HG02852 (cell line): ENCODE data around the gene PHF23.

Experiments
- ATAC-seq: cut with Tn5 transposase; IDR thresholded peaks from one replicate; pipeline ENCODE4 v1.9.1; 2021; ENCODE audit warnings: mild to moderate bottlenecking, moderate library complexity; ENCODE audit not compliant: unreplicated experiment

Gene PHF23

DNA sequence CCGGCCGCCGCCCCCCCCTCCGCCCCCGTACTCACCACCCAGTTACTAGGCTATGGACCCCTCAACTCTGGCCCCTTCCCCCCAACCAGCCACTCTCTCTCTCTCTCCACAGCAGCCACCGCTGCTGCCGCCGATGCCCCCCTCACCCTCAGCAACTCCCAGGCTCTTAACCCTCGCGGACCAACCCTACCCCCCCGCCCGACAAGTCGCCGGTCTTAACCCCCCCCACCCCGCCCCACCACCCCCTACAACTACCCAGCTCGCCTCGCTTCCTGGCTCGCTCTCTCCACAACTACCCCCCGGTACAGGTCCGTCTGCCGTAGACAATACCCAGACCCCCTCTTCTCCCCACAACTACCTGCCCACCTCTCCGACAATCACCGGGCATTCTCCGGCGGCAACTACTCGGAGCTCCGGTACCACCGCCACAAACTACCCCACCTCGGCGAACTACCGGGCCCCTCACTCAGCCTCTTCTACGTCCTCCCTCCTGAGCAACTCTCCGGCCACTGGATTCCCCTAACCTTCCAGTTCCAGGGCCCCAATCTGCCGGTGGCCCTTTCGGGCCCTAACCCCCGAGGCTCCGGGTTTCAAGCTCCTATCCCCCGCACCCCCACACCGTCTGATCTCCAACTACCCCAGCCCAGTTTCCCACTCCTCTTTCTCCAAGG, 702 bp downstream of the PHF23 start:
- ATAC-seq = no peak

- no peak for ATAC-seq
Observed at GRCh38 chr17:7237761-7238419, 1.4 kb downstream of the PHF23 start.

DNA sequence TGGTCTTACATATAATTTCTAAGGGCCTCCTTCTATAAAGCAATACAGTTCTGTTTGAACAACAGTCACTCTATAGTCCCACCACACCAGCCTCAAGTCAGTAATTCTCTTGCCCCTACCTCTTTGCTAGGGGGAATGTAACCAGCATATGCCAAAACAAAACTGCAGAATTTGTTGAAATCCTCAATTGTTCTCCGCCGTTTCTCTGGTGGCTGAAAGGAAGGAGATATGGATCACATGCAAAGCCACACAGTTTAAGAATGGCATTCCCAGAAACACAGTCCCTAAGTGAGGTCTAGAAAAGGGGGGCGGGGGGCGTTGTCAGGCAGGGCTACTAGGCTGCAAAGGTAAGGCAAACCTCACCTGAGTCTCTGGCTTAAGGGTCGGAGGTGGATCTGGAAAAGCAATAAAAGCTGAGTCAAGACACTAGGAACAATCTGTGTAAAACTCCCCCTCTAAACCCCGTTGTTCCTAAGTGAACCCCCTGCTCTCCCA, 1.9 kb downstream of the PHF23 start:
- no peak for ATAC-seq

DNA sequence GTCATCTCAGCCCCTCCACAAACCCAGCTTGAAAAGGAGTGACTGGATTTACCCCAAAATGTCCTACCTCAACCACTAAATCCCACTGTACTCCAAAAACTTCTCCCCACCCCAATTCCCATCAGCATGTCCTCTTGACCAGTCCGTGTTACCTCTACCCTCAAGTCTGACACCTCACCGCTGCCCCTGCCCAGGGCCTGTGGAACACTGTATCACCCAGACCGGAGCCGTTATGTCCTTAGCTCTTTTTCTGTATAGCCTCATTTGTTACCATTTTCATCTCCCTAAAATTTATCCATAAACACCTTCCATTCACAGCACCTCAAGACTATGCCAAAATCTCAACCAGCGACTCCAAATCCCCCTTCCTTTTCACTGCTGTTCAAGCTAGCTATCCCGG, 2.4 kb downstream of the PHF23 start:
- no peak for ATAC-seq

DNA sequence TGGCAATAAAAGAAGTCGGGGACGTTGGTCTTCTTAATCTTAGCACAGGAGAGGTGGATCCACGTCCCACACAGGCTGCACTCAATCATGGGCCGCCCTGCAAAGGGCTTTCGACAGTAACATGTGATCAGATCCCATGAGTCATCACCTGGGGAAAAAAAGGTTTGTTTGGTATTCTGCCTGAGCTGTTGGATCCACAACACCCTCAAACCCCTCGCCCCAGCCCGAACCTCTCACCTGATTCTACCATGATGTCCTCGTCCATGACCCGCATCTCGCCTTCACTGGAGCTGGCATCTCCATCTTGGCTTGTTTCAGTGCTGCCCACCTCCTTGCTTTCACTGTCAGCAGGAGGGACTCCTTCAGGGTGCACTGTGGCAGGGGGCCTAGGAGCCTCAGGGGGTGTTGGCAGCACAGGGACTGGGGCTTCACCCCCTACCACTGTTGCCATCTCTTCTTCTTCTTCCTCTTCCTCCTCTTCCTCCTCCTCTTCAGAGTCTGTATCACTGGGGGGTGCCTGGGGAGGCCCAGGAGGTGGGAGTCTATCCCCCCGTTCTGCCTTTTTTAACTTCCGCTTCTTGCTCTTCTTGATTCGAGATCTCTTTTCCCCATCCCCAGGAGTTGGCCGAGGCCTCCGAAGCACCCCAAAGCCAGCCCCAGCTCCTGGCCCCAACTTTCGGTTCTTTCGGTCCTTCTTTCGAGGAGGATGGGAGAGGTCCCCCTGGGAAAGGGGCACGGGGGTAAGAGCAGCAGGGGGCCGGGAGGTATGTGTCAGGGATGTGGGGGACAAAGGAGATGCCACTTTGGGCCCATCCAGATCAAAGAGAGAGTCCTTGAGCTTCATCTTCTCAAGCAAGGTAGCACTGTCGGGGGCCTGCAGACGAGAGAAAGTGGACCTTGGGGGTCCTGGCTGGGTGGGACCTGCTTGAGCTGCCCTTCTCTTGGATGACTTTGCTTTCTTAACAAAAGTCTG, 3.3 kb downstream of the PHF23 start:
- no peak for ATAC-seq

GRCh38 chr17:7234083-7234951, 4.9 kb downstream of the PHF23 start, which contains the start of gene DVL2:
Gene DVL2 (minus strand): TSS chr17:7234517. CDS start chr17:7234262, 255 bp downstream.
- ATAC-seq = peak; percentile 60

- ATAC-seq = no peak
Observed at GRCh38 chr17:7233701-7234082, 5.6 kb downstream of the PHF23 start.

- no peak for ATAC-seq
Observed at GRCh38 chr17:7232114-7232513, 7.1 kb downstream of the PHF23 start.

DNA sequence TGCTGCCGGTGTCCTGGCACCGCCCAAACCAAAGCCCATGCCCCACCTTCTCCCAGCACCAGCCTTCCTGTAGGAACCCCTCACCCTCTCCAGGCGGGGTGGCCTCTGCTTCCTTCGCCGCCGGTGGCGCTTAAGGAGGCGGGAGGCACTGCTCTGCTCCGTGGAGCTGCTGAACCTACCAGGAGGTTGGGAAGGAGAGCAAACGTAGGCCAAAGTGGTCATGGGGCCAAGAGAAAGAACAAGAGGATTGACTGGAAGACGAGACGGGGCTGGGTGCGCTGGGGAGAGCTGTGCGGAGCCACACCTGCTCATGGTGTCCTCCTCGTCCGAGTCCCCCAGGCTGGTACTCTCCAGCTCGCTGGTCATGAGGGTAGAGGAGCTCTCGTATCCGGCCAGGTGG, 9.8 kb downstream of the PHF23 start:
- no peak for ATAC-seq

DNA sequence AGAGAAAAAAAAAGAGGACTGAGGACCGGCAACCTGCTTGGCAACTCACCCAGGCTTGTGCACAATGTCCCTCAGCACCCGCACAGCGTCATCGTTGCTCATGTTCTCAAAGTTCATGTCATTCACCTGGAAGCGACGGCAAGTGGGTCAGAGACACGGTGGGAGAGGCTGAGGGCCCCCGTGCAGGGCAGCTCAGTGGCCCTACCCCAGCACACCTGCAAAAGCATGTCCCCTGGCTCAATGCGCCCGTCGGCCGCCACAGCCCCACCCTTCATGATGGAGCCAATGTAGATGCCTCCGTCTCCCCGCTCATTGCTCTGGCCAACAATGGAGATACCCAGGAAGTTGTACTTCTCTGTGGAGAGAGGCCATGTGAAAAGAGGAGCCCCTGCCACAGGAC, 10.3 kb downstream of the PHF23 start:
- ATAC-seq = no peak

DNA sequence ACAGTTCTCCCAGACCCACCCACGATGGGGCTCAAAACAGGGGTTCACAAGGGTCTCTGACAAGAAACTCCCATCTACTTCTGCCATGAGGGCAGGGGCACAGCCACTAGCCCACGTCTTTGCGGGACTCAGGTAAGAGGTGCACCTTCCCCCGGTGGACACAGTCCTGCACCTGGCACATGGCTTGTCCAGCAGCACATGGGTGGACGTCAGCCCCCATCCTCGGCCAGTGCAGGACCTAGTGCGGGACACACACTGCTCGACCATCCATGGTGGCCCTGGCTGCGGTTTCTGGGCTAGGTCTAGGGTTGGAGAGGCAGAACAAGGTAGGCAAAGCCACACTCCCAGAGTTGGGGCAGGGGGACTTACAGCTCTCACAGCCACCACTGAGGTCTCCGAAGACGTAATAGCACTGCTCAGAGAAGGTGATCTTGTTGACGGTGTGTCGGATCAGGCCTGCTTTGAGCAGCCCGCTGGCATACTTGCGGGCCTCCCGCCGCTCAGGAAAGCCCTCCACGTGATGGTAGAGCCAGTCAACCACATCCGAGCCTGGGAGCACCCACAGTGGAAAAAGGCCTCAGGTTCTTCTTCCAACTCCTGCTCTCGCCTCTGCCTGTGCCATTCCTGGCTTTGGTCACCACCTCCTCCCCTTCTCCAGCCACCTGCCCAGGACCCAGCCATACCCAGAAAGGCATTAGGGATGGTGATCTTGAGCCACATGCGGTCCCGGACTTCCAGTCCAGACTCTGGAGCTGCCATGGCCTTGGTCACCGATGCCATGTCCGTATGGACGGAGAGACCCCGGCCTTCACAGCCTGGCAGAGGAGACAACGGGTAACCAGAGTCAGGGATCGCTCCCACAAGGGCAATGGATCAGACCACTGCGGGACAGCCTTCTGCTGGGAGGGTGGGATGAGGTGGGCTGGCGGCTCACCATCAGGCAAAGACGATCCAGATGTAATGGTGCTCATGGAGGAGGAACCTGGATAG, 12.2 kb downstream of the PHF23 start:
- no peak for ATAC-seq

DNA sequence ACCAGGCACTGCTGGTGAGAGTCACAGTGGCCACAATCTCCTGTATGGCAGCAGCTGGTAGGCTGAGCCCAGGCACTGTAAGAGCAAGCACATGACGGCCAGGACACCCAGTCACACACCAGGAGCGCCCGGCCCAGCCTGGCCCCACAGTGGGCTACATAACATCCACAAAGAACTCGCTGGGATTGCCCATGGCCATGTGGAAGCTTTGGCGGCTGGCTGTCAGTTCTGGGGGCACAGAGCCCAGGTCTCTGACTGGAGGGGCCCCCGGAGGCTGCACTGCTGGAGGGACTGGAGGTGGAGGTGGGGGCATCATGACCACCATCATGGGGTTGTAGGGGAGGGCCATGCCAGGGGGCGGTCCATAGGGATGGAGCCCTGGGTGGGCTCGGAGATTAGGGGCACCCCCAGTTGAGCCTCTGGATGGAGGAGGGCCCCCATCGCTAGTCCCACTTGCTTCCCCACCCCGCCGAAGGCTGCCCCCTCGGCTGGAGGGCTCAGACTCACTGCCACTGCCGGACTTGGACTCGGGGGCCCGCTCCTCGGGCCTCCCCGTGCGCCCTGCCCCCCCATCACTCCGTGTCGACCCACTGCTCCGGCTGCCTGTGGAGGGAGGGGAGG, 13.4 kb downstream of the PHF23 start:
- ATAC-seq = no peak

- no peak for ATAC-seq
Observed at GRCh38 chr17:7224661-7225111, 14.6 kb downstream of the PHF23 start.

DNA sequence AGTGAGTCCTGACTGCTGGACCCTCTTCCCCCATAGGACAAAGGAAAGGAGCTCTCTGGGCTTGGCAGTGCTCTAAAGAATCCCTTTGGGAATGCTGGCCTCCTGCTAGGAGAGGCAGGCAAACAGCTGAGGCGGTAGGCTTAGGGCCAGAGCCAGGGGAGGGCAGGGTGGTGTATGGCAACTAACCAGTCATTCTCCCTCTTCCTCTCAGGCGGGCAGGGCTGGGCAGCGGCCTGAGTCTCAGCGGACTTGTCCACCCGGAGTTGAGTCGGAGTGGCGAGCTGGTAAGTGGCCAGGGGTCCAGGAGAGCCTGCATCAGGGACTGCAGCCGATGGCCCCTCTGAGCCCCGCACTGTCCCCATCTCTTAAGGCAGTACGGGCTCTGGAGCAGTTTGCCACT, 15.1 kb downstream of the PHF23 start:
- no peak for ATAC-seq

DNA sequence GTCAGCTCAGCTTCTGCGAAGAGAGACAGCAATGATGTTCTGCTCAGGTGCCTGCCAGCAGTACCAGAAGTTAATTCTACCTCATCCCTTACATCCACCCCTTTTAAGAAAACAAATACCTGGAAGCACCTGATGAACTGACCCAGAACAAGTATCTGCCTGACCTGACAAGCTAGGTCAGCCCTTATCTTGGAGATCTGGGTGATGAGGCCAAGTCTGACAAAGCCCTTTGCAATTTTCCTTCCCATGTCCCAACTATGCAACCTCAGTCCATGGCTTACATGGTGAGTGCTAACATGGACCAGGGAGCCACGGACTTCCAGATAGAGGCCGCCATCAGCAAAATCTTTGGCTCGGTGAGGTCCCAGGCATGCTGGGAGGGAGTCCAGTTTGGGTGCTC, 15.9 kb downstream of the PHF23 start:
- no peak for ATAC-seq

- no peak for ATAC-seq
Observed at GRCh38 chr17:7222972-7223292, 16.3 kb downstream of the PHF23 start.

GRCh38 chr17:7222093-7222971, 16.9 kb downstream of the PHF23 start:
- ATAC-seq = no peak
